K562 (cell line): ENCODE results near the gene PTPN11. TPM values are rescaled to one million over a fixed set of nuclear protein-coding genes. Genes with fewer than 3 reads are reported as not detected.

Source experiments
- ATF2 ChIP-seq: sonication (generic); formaldehyde crosslinking; IDR thresholded peaks from 2 replicates; pipeline ENCODE4 v1.8.1; 2022; ENCODE audit warnings: missing genetic modification reagents
- EGR1 ChIP-seq: fragments of 450-650 bp; conservative IDR thresholded peaks from 2 replicates; pipeline ENCODE4 v1.6.1; 2017; ENCODE audit warnings: mild to moderate bottlenecking
- KDM4B ChIP-seq, 2 experiments: fragments of 450-650 bp in 1 of 2; sonication (generic) in 1 of 2; IDR thresholded peaks; 2 replicates each; pipeline ENCODE4 v1.6.1; 2016 to 2017; ENCODE audit warnings: borderline replicate concordance in 2 of 2, antibody characterized with exemption in 1 of 2, low read depth in 1 of 2, mild to moderate bottlenecking in 1 of 2
- PBX2 ChIP-seq, 2 experiments: IDR thresholded peaks in 1 of 2; conservative IDR thresholded peaks in 1 of 2; 2 replicates each; pipeline ENCODE4 v1.6.1; 2016; ENCODE audit warnings: low read depth in 2 of 2, mild to moderate bottlenecking in 1 of 2, missing compliant biosample characterization in 1 of 2, missing genetic modification characterization in 1 of 2, moderate library complexity in 1 of 2
- PTBP1 ChIP-seq: fragments of 200-400 bp; formaldehyde crosslinking; IDR thresholded peaks from 2 replicates; pipeline ENCODE4 v1.6.1; 2017; ENCODE audit warnings: low read depth, low read length
- REST ChIP-seq, 2 experiments: fragments of 450-650 bp; formaldehyde crosslinking in 1 of 2; IDR thresholded peaks; 2 replicates each; pipeline versions ENCODE4 v1.4.0 to v1.6.1; 2014 to 2020; ENCODE audit warnings: mild to moderate bottlenecking in 2 of 2, borderline replicate concordance in 1 of 2, low read depth in 1 of 2
- SAFB ChIP-seq: fragments of 200-400 bp; formaldehyde crosslinking; IDR thresholded peaks from 2 replicates; pipeline ENCODE4 v1.6.1; 2017; ENCODE audit warnings: low read depth, low read length, borderline replicate concordance
- SUPT5H ChIP-seq: fragments of 450-650 bp; IDR thresholded peaks from 2 replicates; pipeline ENCODE4 v1.6.1; 2016
- TFAP4 ChIP-seq: sonication (generic); formaldehyde crosslinking; IDR thresholded peaks from 2 replicates; pipeline ENCODE4 v1.8.0; 2022; ENCODE audit warnings: missing genetic modification reagents, mild to moderate bottlenecking, moderate library complexity, borderline replicate concordance
- ZFPM2 ChIP-seq: fragments of 250-450 bp; sonication (Bioruptor Pico); IDR thresholded peaks from 2 replicates; pipeline ENCODE4 v1.5.1; 2022; ENCODE audit warnings: mild to moderate bottlenecking
- polyA plus RNA-seq, 8 experiments: library from polyadenylated mRNA; depleted of rRNA in 4 of 8; stranded (reverse) in 5 of 8; unstranded in 3 of 8; fragments of >200 nt; fragmentation: Nextera tagmentation in 2 of 8; fragmentation: Illumina TruSeq in 1 of 8; extraction: Ambion mirVana in 2 of 8; extraction: Trizol in 1 of 8; gene quantifications; 2 replicates each; pipeline versions ENCODE4 v1.2.1 to v1.2.3, GENCODE V29; 2011 to 2014; ENCODE audit warnings: inconsistent platforms in 1 of 8, missing spikeins in 1 of 8
- total RNA-seq, 7 experiments: library from RNA; depleted of rRNA in 6 of 7; stranded (reverse); fragments of >200 nt in 6 of 7; fragmentation: Illumina TruSeq in 2 of 7; extraction: Trizol in 2 of 7; gene quantifications; 2 replicates each; pipeline versions ENCODE4 v1.2.1 to v1.2.3, GENCODE V29; 2011 to 2021; ENCODE audit warnings: low replicate concordance in 1 of 7

PTPN11 gene
- total and polyA plus RNA-seq, 9 of the 15 experiments (the other 6 are each of a cell fraction or from before 2014, with no cell fraction given), result 22.5 to 126 (median 79.7) TPM

GRCh38 chr12:112381883-112382796, 36.6 kb upstream of the PTPN11 start, which contains the start of gene HECTD4 (continued):
- TF ChIP-seq REST (IDR thresholded peaks at IDR 0.05; ENCODE audit: borderline replicate concordance) (no peak), REST (CRISPR knock-in tag; IDR thresholded peaks at IDR 0.05; ENCODE audit: low read depth) (peak; percentile 29; the same call in 1 of the 2 replicates), KDM4B (IDR thresholded peaks at IDR 0.05; ENCODE audit: borderline replicate concordance in 2 of 2, low read depth in 1 of 2) (peak in 1 of 2 experiments; percentile 45; a peak in 1 of 4 replicates), ATF2 (CRISPR knock-in tag) (no peak; the same call in 1 of the 2 replicates), PBX2 (CRISPR knock-in tag; IDR thresholded peaks at IDR 0.05; ENCODE audit: low read depth) (no peak), PBX2 (tag; conservative IDR thresholded peaks at IDR 0.05; ENCODE audit: low read depth) (no peak), SAFB (no peak), SUPT5H (peak; percentile 92), TFAP4 (peak; percentile 67), PTBP1 (no peak), EGR1 (peak; percentile 23; the same call in 1 of the 2 replicates), ZFPM2 (CRISPR knock-in tag) (no peak)
